Pancreas (tissue), 10 donors: Measurements from ENCODE around the gene CCDC134. TPM values are rescaled to one million over a fixed set of nuclear protein-coding genes. Genes with fewer than 3 reads are reported as not detected.

Experiments
- ATAC-seq, 4 donors: fragments of 200-7000 bp; cut with Tn5 transposase; one replicate each; pipeline versions ENCODE4 v1.8.0 to v1.9.1; 2020; ENCODE audit warnings: mild to moderate bottlenecking in 4 of 4, moderate library complexity in 4 of 4
- DNase-seq, 6 donors: peaks; one replicate each; pipeline ENCODE4 v3.0.0-alpha.2; 2020
- FAIRE-seq: peaks from 2 replicates; lab custom pipeline; 2012; peaks lifted over from hg19 to GRCh38; lab: Jason Lieb, UNC
- H3K27ac ChIP-seq, 4 donors: fragments of 200-600 bp; sonication (generic); 1 replicate in 3 of 4; 2 replicates in 1 of 4; pipeline versions ENCODE4 v1.5.0 to v1.8.0; 2020
- H3K27me3 ChIP-seq, 4 donors: fragments of 200-600 bp; one replicate each; pipeline ENCODE4 v1.8.0; 2021
- H3K36me3 ChIP-seq, 3 donors: fragments of 200-600 bp; sonication (generic) in 1 of 3; one replicate each; pipeline versions ENCODE4 v1.5.0 to v1.8.0; 2020 to 2021
- H3K4me1 ChIP-seq, 3 donors: fragments of 200-600 bp; one replicate each; pipeline ENCODE4 v1.8.0; 2021
- H3K4me3 ChIP-seq, 4 donors: fragments of 200-600 bp; sonication (generic) in 2 of 4; one replicate each; pipeline versions ENCODE4 v1.5.0 to v1.8.0; 2020 to 2021
- H3K9me3 ChIP-seq, 4 donors: fragments of 200-600 bp; one replicate each; pipeline ENCODE4 v1.8.0; 2021
- WGBS, 2 donors: extraction: QIAGEN DNeasy Blood & Tissue Kit; methylation state at CpG; one replicate each; pipeline ENCODE4 v1.1.7; 2013; 5-methylcytosine and 5-hydroxymethylcytosine counted together
- intact Hi-C, 3 donors: fragments of 100-400 bp; cut with DNase I; formaldehyde crosslinking; loops; one replicate each; pipeline versions ENCODE4 v1.11.1 to v1.14.2; 2022
- polyA plus RNA-seq, 2 donors: library from polyadenylated mRNA; stranded (reverse); fragments of 200-250 nt; gene quantifications; one replicate each; pipeline ENCODE4 v1.2.3, GENCODE V29; 2013
- total RNA-seq, 6 donors: library from RNA; stranded (reverse); fragmentation: NEBNext Ultra II Directional in 4 of 6; extraction: Animal tissue kit (Norgen Biotek cat#: 25700) in 4 of 6; gene quantifications; one replicate each; pipeline versions ENCODE4 v1.2.1 to v1.2.4, GENCODE V29; 2021 to 2023
- TF ChIP-seq, protein P1 (sequence below), 4 donors: fragments of 200-600 bp; sonication (generic) in 3 of 4; IDR thresholded peaks; one replicate each; pipeline versions ENCODE4 v1.5.0 to v1.8.0; 2021; ENCODE audit warnings: antibody characterized with exemption in 4 of 4
- donor health status: healthy with polysubstance abuse.
- donor health status: DM: no; HTN: no; CAD: no; lungs with moderate emphysema.
- donor health status: DM: no; HTN: no; CAD: no.
- donor health status: control.
- donor health status: control.
- donor health status: Bipolar disorder and iron deficiency.
- donor health status: DM: yes; HTN: yes; CAD: no.
- donor health status: DM: no; HTN: no; CAD: no.
- donor health status: DM: no; HTN: no; CAD: no.
- donor health status: DM: yes; HTN: yes; CAD: no.

CCDC134 gene
- total and polyA plus RNA-seq, 8 donors, result 1.9 to 7.6 (median 4.2) TPM

DNA sequence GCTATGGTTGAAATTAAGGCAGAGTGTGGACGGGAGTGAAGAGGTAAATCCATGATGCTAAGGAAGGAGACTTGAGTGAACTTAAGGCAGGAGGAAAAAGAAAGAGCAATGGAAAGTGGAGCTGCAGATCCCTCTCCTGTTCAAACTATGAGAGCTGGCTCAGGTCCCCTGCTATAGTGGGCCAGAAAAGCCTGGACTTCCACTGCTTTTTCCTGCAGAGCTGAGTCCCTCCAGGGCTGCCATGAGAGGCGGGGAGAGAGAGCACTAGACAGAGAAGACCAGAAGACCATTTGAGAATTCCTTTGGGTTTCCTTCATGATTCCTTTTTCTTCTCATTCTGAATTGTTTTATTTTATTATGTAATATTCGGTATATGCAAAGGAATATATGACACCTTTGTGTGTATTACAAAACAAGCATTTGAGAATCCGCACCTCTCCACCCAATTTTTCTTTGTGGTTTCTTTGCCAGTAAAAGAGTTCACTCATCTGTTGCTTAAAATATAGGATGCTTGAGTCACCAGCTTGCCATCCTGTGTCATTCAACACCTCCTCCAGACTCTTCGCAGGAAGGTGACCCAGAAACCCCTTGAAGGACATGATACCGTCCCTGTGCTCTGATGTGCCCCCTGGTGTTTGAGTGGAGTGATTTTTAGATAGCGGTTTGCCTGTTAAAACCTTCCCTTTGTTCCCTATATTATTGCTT is 56.8 kb downstream of the CCDC134 start:
- TF ChIP-seq, protein P1, sequence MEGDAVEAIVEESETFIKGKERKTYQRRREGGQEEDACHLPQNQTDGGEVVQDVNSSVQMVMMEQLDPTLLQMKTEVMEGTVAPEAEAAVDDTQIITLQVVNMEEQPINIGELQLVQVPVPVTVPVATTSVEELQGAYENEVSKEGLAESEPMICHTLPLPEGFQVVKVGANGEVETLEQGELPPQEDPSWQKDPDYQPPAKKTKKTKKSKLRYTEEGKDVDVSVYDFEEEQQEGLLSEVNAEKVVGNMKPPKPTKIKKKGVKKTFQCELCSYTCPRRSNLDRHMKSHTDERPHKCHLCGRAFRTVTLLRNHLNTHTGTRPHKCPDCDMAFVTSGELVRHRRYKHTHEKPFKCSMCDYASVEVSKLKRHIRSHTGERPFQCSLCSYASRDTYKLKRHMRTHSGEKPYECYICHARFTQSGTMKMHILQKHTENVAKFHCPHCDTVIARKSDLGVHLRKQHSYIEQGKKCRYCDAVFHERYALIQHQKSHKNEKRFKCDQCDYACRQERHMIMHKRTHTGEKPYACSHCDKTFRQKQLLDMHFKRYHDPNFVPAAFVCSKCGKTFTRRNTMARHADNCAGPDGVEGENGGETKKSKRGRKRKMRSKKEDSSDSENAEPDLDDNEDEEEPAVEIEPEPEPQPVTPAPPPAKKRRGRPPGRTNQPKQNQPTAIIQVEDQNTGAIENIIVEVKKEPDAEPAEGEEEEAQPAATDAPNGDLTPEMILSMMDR (IDR thresholded peaks at IDR 0.05), result peak in 3 of 4 donors; percentile 12 to 39 (median 23)
- WGBS, 2 donors, result 64 to 69% methylated on average over 7 of the region's 7 CpGs
- ATAC-seq (peak; percentile 19 to 66 (median 56)), FAIRE-seq (no peak), DNase-seq (no peak)
- no peaks in the 10 kb centered on the region for H3K36me3 ChIP-seq
- no peak overlapping the region for H3K27ac ChIP-seq
- peaks cover 0 to 5% (median 0%) of the 10 kb centered on the region in 3 donors for H3K4me1 ChIP-seq
- intact Hi-C loops, result no loop called here
- no peaks in the 10 kb centered on the region for H3K27me3 ChIP-seq
- H3K9me3 ChIP-seq, result no peaks in the 10 kb centered on the region
- no peak overlapping the region for H3K4me3 ChIP-seq

DNA sequence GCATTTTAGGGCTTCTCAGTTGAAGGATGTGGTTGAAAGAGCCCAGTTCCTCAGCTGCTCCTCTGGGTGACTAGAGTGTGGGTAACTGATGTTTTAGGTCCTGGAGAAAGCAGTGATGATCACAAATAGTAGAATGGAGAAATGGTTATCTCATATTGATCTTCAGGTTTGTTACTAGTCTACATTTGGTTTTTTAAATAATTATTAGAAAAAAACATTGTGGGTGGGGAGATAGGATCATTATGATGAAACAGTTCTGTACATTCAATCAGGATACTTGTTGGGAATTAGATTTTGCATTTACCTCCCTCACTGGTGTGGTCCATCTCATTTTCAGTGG is 57.4 kb downstream of the CCDC134 start:
- intact Hi-C loops, result no loop called here
- FAIRE-seq (no peak), DNase-seq (no peak), ATAC-seq (no peak)
- H3K9me3 ChIP-seq, result no peaks in the 10 kb centered on the region
- H3K36me3 ChIP-seq, result no peaks in the 10 kb centered on the region
- TF ChIP-seq, protein P1 (IDR thresholded peaks at IDR 0.05), result no peak
- no peaks in the 10 kb centered on the region for H3K27me3 ChIP-seq
- H3K4me1 ChIP-seq, result peaks cover 0 to 5% (median 0%) of the 10 kb centered on the region in 3 donors
- H3K27ac ChIP-seq, result no peak overlapping the region
- no peak overlapping the region for H3K4me3 ChIP-seq

DNA sequence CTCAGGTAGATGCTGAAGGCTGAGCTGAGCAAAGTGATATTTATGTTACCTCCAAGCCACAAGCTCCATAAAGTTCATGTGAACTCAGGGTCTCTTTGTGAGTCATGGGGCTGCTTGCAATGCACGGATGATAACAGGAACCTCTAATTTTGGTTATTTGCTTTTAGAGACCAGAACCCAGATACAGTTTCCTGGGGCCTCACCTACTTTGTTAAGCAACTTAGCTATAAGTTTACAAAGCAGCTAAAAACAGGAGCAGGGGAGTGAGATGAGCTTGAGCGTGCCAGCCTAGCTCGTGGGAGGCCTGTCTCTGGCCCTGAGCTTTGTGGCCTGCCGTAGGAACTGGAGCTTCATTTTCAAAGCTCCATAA is 61.7 kb downstream of the CCDC134 start:
- ATAC-seq (no peak), DNase-seq (no peak), FAIRE-seq (no peak)
- intact Hi-C loops, result no loop called here
- H3K27ac ChIP-seq, result no peak overlapping the region
- H3K27me3 ChIP-seq, result no peaks in the 10 kb centered on the region
- 70 to 74% methylated on average over 4 of the region's 4 CpGs for WGBS, 2 donors
- H3K36me3 ChIP-seq, result peaks cover 0 to 3% (median 0%) of the 10 kb centered on the region in 3 donors
- peaks cover 0 to 5% (median 0%) of the 10 kb centered on the region in 3 donors for H3K4me1 ChIP-seq
- TF ChIP-seq, protein P1 (IDR thresholded peaks at IDR 0.05), result no peak
- no peaks in the 10 kb centered on the region for H3K9me3 ChIP-seq
- H3K4me3 ChIP-seq, result no peak overlapping the region

DNA sequence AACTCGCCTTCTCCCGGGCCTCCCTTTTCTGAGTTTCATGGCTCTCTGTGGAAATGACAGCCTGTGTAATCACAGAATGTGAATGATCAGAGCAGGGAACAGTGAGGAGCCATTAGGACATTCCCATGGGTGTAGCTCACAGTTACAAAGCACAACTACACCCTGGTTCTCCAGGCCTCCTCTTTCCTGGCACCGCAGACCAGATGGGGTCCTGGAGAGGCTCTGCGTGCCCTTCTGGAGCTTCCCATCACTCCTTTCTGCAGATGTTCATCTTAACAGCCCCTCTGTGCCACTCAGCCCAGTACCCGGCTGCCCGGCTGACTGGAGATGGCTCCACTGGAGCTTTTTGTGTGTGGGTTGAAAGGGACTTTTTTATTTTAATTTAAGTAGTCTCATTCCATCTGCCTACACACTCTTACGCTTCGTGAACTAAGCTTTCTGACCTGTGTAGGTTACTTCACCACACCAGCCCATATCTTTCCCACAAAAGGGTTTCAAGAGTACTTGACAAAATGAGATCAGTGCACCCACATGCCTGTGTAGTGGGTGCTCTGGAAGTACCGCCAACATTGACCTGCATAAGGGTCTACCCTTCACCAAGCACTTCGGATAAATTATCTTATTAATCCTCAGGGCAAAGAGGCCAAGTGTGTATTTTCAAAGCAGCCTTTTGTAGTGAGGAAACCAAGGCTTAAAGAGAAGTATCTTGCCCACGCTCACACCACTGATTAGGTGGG is 62.2 kb downstream of the CCDC134 start:
- no peaks in the 10 kb centered on the region for H3K9me3 ChIP-seq
- H3K27ac ChIP-seq, result no peak overlapping the region
- intact Hi-C loops, result no loop called here
- no peak for ATAC-seq
- H3K4me3 ChIP-seq, result no peak overlapping the region
- peaks cover 0 to 5% (median 0%) of the 10 kb centered on the region in 3 donors for H3K36me3 ChIP-seq
- TF ChIP-seq, protein P1 (IDR thresholded peaks at IDR 0.05), result no peak
- H3K27me3 ChIP-seq, result no peaks in the 10 kb centered on the region
- no peak for DNase-seq
- H3K4me1 ChIP-seq, result peaks cover 0 to 5% (median 0%) of the 10 kb centered on the region in 3 donors
- FAIRE-seq, result no peak
- WGBS, 2 donors, result 83 to 86% methylated on average over 11 of the region's 11 CpGs

DNA sequence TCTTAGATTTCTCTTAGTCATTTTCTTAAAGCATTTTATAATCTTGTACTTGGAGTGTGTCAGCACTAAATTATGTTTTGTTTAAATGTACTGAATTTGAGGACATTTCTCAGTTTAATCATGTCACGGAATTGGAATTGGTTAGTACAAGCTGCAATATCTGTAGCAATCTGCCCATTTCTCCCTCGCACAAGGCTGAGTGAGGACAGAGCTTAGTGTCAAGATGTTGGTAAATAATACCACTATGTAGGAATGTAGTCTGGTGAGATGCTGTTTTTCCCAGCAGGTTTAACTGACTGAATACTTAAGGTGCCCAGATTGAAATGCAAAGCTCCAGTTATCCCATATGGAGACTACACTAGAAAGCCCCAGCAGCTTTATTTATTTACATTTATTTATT is 63.0 kb downstream of the CCDC134 start:
- peaks cover 0 to 9% (median 0%) of the 10 kb centered on the region in 3 donors for H3K36me3 ChIP-seq
- H3K4me3 ChIP-seq, result no peak overlapping the region
- TF ChIP-seq, protein P1 (IDR thresholded peaks at IDR 0.05), result no peak
- no peaks in the 10 kb centered on the region for H3K27me3 ChIP-seq
- ATAC-seq (no peak), DNase-seq (no peak), FAIRE-seq (no peak)
- H3K4me1 ChIP-seq, result peaks cover 0 to 5% (median 0%) of the 10 kb centered on the region in 3 donors
- no peaks in the 10 kb centered on the region for H3K9me3 ChIP-seq
- H3K27ac ChIP-seq, result no peak overlapping the region
- 83 to 88% methylated on average over 2 of the region's 2 CpGs for WGBS, 2 donors
- intact Hi-C loops, result no loop called here
